ENCODE results near the gene DHRS1. TPM values are rescaled to one million over a fixed set of nuclear protein-coding genes. Genes with fewer than 3 reads are reported as not detected.

The DHRS1 gene
- total and polyA plus RNA-seq, 9 of the 15 experiments (the other 6 are each of a cell fraction or from before 2014, with no cell fraction given) = 7.3 to 33.6 (median 13.3) TPM

GRCh38 chr14:24332268-24332993 is 32.9 kb upstream of the DHRS1 start (continued):
- TF ChIP-seq ZNF282 (CRISPR knock-in tag; IDR thresholded peaks at IDR 0.05) = 0 out of 2 replicates have a peak, but pooled peaks have one; percentile 68
- peak; percentile 40; the same call in 1 of the 2 replicates for TF ChIP-seq KDM2B (CRISPR knock-in tag; IDR thresholded peaks at IDR 0.05)
- 0 out of 2 replicates have a peak, but pooled peaks have one; percentile 11 for TF ChIP-seq ATF7 (IDR thresholded peaks at IDR 0.05)
- TF ChIP-seq BRF1 (IDR thresholded peaks at IDR 0.05; ENCODE audit: borderline replicate concordance, extremely low read depth, insufficient read length) = no peak
- peak; percentile 63; the same call in 1 of the 2 replicates for TF ChIP-seq TCF3 (CRISPR knock-in tag; IDR thresholded peaks at IDR 0.05)
- TF ChIP-seq PHB (CRISPR knock-in tag; IDR thresholded peaks at IDR 0.05) = no peak
- no peak for TF ChIP-seq CREB1 (IDR thresholded peaks at IDR 0.05)
- TF ChIP-seq CREB1 (CRISPR knock-in tag; IDR thresholded peaks at IDR 0.05) = peak; percentile 6; the same call in 1 of the 2 replicates
- peak; percentile 61; the same call in 1 of the 2 replicates for TF ChIP-seq SMC3 (conservative IDR thresholded peaks at IDR 0.05; ENCODE audit: insufficient read depth, low read depth, low read length)
- TF ChIP-seq PRDM10 (IDR thresholded peaks at IDR 0.05; ENCODE audit: partially characterized antibody) = peak; percentile 75
- peak; percentile 48; the same call in 1 of the 2 replicates for TF ChIP-seq ARID4B (CRISPR knock-in tag; IDR thresholded peaks at IDR 0.05)
- TF ChIP-seq NR3C1 (CRISPR knock-in tag; IDR thresholded peaks at IDR 0.05) = 0 out of 2 replicates have a peak, but pooled peaks have one; percentile 59
- peak; percentile 67 for TF ChIP-seq CEBPB (tag; IDR thresholded peaks at IDR 0.05)
- peak; percentile 89 for TF ChIP-seq CEBPG (CRISPR knock-in tag; IDR thresholded peaks at IDR 0.05)
- TF ChIP-seq CEBPG (tag; conservative IDR thresholded peaks at IDR 0.05 in 1 of 2, IDR thresholded peaks at IDR 0.05 in 1 of 2) = peak; percentile 79 to 83
- no peak for TF ChIP-seq ZKSCAN8 (CRISPR knock-in tag; IDR thresholded peaks at IDR 0.05)
- TF ChIP-seq SAFB2 (IDR thresholded peaks at IDR 0.05; ENCODE audit: borderline replicate concordance, low read depth, low read length, severe bottlenecking) = no peak
- TF ChIP-seq MNT (conservative IDR thresholded peaks at IDR 0.05) = peak in 1 of 2 experiments; percentile 14; a peak in 1 of 4 replicates

All from K562 (cell line).